Neural progenitor cell (in vitro differentiated cells): ENCODE measurements around the gene IL31RA. TPM values are rescaled to one million over a fixed set of nuclear protein-coding genes. Genes with fewer than 3 reads are reported as not detected.

ENCODE experiments used
- DNase-seq: peaks from one replicate; pipeline ENCODE4 v3.0.0-alpha.2; 2016; ENCODE audit warnings: low spot score
- H2AFZ ChIP-seq: fragments of 200-600 bp; sonication (generic); replicated peaks from 2 replicates; pipeline ENCODE4 v1.6.1; 2016; ENCODE audit warnings: antibody characterized with exemption
- H3F3A ChIP-seq: fragments of 200-600 bp; sonication (generic); 2 replicates; pipeline ENCODE4 v1.6.1; 2016; ENCODE audit warnings: antibody characterized with exemption, low read depth
- H3K27ac ChIP-seq: fragments of 200-600 bp; sonication (generic); 2 replicates; pipeline ENCODE4 v1.5.1; 2016; ENCODE audit warnings: mild to moderate bottlenecking
- H3K27me3 ChIP-seq: fragments of 200-600 bp; sonication (generic); 2 replicates; pipeline ENCODE4 v1.6.1; 2016; ENCODE audit warnings: mild to moderate bottlenecking, moderate library complexity
- H3K36me3 ChIP-seq: fragments of 200-600 bp; sonication (generic); 2 replicates; pipeline ENCODE4 v1.5.1; 2016
- H3K4me1 ChIP-seq: fragments of 200-600 bp; sonication (generic); 2 replicates; pipeline ENCODE4 v1.6.1; 2016; ENCODE audit warnings: mixed run types
- H3K4me2 ChIP-seq: fragments of 200-600 bp; sonication (generic); 2 replicates; pipeline ENCODE4 v1.6.1; 2016
- H3K4me3 ChIP-seq: fragments of 200-600 bp; sonication (generic); 2 replicates; pipeline ENCODE4 v1.5.1; 2016
- H3K79me2 ChIP-seq: fragments of 200-600 bp; sonication (generic); 2 replicates; pipeline ENCODE4 v1.6.1; 2016; ENCODE audit warnings: low read depth
- H3K9ac ChIP-seq: fragments of 200-600 bp; sonication (generic); 2 replicates; pipeline ENCODE4 v1.6.1; 2016
- H3K9me3 ChIP-seq: fragments of 200-600 bp; sonication (generic); 2 replicates; pipeline ENCODE4 v1.5.1; 2016; ENCODE audit warnings: low read depth
- H4K20me1 ChIP-seq: fragments of 200-600 bp; sonication (generic); 2 replicates; pipeline ENCODE4 v1.6.1; 2016; ENCODE audit warnings: low read depth
- H3K27ac Mint-ChIP-seq: 3 replicates; pipeline ENCODE4 v1.8.0; 2021; ENCODE audit warnings: mixed read lengths
- H3K27me3 Mint-ChIP-seq: 2 replicates; pipeline ENCODE4 v1.8.0; 2022; ENCODE audit warnings: low read depth, mild to moderate bottlenecking, inconsistent platforms, moderate library complexity, mixed read lengths; ENCODE audit not compliant: insufficient read depth
- H3K36me3 Mint-ChIP-seq: 3 replicates; pipeline ENCODE4 v1.8.0; 2021; ENCODE audit warnings: mixed read lengths
- H3K4me1 Mint-ChIP-seq: 3 replicates; pipeline ENCODE4 v1.8.0; 2021; ENCODE audit warnings: mixed read lengths
- H3K4me3 Mint-ChIP-seq: 3 replicates; pipeline ENCODE4 v1.8.0; 2021; ENCODE audit warnings: mild to moderate bottlenecking, moderate library complexity, mixed read lengths
- H3K9me3 Mint-ChIP-seq: 3 replicates; pipeline ENCODE4 v1.8.0; 2020; ENCODE audit warnings: mixed read lengths
- EZH2 ChIP-seq: fragments of 200-600 bp; sonication (generic); IDR thresholded peaks from 2 replicates; pipeline ENCODE4 v1.6.1; 2017; ENCODE audit warnings: antibody characterized with exemption, mild to moderate bottlenecking, moderate library complexity
- EZH2phosphoT487 ChIP-seq: fragments of 200-600 bp; sonication (generic); IDR thresholded peaks from 2 replicates; pipeline ENCODE4 v1.6.1; 2017; ENCODE audit warnings: antibody characterized with exemption
- total RNA-seq: library from RNA; depleted of rRNA; stranded (reverse); fragments of >200 nt; gene quantifications from 2 replicates; pipeline ENCODE4 v1.2.3, GENCODE V29; 2015; ENCODE audit warnings: low replicate concordance
- TF ChIP-seq, protein P1 (sequence below): fragments of 200-600 bp; sonication (generic); IDR thresholded peaks from 2 replicates; pipeline ENCODE4 v1.5.1; 2017; ENCODE audit warnings: antibody characterized with exemption, mild to moderate bottlenecking

Gene IL31RA
- total RNA-seq, 1 donor from 2014 or later: not detected

DNA sequence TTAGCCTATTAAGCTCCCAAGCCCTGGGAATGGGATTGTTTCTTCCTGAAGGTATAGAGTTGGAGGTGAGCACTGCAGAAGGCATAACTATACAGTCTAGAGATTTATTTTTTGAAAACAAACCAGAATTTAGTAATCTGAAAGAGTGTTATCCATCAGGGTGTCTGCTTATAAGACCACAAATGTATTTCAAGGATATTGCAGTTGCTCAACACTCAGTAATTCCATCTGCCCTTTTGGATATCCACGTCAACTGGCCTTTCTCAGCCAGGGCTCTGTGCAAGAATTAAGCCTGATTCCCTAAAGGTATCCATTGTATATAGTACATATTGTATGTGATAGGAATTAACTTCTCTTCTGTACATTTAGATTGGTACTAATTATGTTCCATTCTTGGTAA is 15.0 kb upstream of the IL31RA start:
- Mint-ChIP-seq H3K36me3 (no peaks in the 10 kb centered on the region), H3K27ac (no peak overlapping the region)
- DNase-seq: no peak

DNA sequence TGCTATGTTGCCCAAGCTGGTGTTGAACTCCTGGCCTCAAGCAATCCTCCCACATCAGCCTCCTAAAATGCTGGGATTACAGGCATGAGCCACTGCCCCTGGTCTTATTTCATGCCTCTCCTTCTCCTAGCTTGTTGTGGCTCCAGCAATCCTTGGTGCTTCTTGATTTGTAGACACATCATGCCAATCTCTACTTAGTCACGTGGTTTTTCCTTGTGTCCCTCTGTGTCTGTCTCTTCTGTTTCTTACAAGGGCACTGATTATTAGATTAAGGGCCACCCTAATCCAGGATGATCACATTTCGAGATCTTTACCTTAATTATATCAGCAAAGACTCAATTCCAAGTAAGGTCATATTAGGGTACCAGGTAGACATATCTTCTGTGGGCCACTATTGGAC is 9.2 kb upstream of the IL31RA start:
- H3K4me1 ChIP-seq: no peaks in the 10 kb centered on the region
- no peaks in the 10 kb centered on the region for H3K4me1 Mint-ChIP-seq
- H3K79me2 ChIP-seq: no peaks in the 10 kb centered on the region
- H3K9ac ChIP-seq: no peak overlapping the region
- H3K4me3 Mint-ChIP-seq: no peak overlapping the region
- TF ChIP-seq EZH2phosphoT487 (no peak), EZH2 (no peak)
- TF ChIP-seq, protein P1, sequence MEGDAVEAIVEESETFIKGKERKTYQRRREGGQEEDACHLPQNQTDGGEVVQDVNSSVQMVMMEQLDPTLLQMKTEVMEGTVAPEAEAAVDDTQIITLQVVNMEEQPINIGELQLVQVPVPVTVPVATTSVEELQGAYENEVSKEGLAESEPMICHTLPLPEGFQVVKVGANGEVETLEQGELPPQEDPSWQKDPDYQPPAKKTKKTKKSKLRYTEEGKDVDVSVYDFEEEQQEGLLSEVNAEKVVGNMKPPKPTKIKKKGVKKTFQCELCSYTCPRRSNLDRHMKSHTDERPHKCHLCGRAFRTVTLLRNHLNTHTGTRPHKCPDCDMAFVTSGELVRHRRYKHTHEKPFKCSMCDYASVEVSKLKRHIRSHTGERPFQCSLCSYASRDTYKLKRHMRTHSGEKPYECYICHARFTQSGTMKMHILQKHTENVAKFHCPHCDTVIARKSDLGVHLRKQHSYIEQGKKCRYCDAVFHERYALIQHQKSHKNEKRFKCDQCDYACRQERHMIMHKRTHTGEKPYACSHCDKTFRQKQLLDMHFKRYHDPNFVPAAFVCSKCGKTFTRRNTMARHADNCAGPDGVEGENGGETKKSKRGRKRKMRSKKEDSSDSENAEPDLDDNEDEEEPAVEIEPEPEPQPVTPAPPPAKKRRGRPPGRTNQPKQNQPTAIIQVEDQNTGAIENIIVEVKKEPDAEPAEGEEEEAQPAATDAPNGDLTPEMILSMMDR: no peak
- no peaks in the 10 kb centered on the region for H3K27me3 Mint-ChIP-seq
- DNase-seq: no peak
- no peaks in the 10 kb centered on the region for H3K9me3 ChIP-seq
- no peak overlapping the region for H3K4me2 ChIP-seq
- no peak overlapping the region for H2AFZ ChIP-seq
- no peaks in the 10 kb centered on the region for H3K27me3 ChIP-seq
- no peak overlapping the region for H3K27ac ChIP-seq
- peaks cover 4% of the 10 kb centered on the region for H3K9me3 Mint-ChIP-seq
- H3K27ac Mint-ChIP-seq: no peak overlapping the region
- H4K20me1 ChIP-seq: no peaks in the 10 kb centered on the region
- no peak overlapping the region for H3K4me3 ChIP-seq
- H3F3A ChIP-seq: no peaks in the 10 kb centered on the region
- no peaks in the 10 kb centered on the region for H3K36me3 ChIP-seq
- H3K36me3 Mint-ChIP-seq: no peaks in the 10 kb centered on the region

More for the DNA sequence above, 15.0 kb upstream of the IL31RA start:
- H3K9me3 Mint-ChIP-seq: peaks cover 3% of the 10 kb centered on the region
- Histone ChIP-seq H3F3A (no peaks in the 10 kb centered on the region), H3K27me3 (no peaks in the 10 kb centered on the region), H2AFZ (no peak overlapping the region), H3K79me2 (no peaks in the 10 kb centered on the region), H3K4me1 (no peaks in the 10 kb centered on the region), H3K4me3 (no peak overlapping the region), H3K9me3 (no peaks in the 10 kb centered on the region), H4K20me1 (no peaks in the 10 kb centered on the region), H3K27ac (no peak overlapping the region), H3K4me2 (no peak overlapping the region), H3K9ac (no peak overlapping the region), H3K36me3 (no peaks in the 10 kb centered on the region)
- H3K27me3 Mint-ChIP-seq: no peaks in the 10 kb centered on the region
- H3K4me1 Mint-ChIP-seq: no peaks in the 10 kb centered on the region
- TF ChIP-seq EZH2phosphoT487: no peak
- TF ChIP-seq EZH2: no peak
- TF ChIP-seq, protein P1: no peak
- no peak overlapping the region for H3K4me3 Mint-ChIP-seq

- H3K27me3 ChIP-seq: no peaks in the 10 kb centered on the region
- no peaks in the 10 kb centered on the region for H3K79me2 ChIP-seq
- no peak overlapping the region for H3K9ac ChIP-seq
- Mint-ChIP-seq H3K9me3 (peaks cover 4% of the 10 kb centered on the region), H3K4me1 (peaks cover 4% of the 10 kb centered on the region), H3K27me3 (no peaks in the 10 kb centered on the region), H3K36me3 (no peaks in the 10 kb centered on the region), H3K4me3 (no peak overlapping the region), H3K27ac (no peak overlapping the region)
- no peaks in the 10 kb centered on the region for H3K4me1 ChIP-seq
- H3F3A ChIP-seq: no peaks in the 10 kb centered on the region
- no peaks in the 10 kb centered on the region for H3K36me3 ChIP-seq
- H3K4me2 ChIP-seq: no peak overlapping the region
- H3K4me3 ChIP-seq: no peak overlapping the region
- no peak overlapping the region for H3K27ac ChIP-seq
- no peaks in the 10 kb centered on the region for H4K20me1 ChIP-seq
- no peak for DNase-seq
- no peaks in the 10 kb centered on the region for H3K9me3 ChIP-seq
- TF ChIP-seq, protein P1: no peak
- TF ChIP-seq EZH2phosphoT487: no peak
- TF ChIP-seq EZH2: no peak
- H2AFZ ChIP-seq: no peak overlapping the region
Observed at GRCh38 chr5:55847837-55848236, 3.3 kb upstream of the IL31RA start.
